Stimulated activated CD4-positive, alpha-beta T cell treated with anti-CD3 and anti-CD28 coated beads, Interleukin-4, amount 100 ng/mL, for 4 hours (primary cell): Measurements from ENCODE around the gene RBMS3.

Experiments used
- DNase-seq, 2 experiments: peaks; one replicate each; pipeline ENCODE4 v3.0.0-alpha.2; 2020

RBMS3 gene

GRCh38 chr3:29922992-29923746, 642.3 kb downstream of the RBMS3 start:
- no peak for DNase-seq

DNA sequence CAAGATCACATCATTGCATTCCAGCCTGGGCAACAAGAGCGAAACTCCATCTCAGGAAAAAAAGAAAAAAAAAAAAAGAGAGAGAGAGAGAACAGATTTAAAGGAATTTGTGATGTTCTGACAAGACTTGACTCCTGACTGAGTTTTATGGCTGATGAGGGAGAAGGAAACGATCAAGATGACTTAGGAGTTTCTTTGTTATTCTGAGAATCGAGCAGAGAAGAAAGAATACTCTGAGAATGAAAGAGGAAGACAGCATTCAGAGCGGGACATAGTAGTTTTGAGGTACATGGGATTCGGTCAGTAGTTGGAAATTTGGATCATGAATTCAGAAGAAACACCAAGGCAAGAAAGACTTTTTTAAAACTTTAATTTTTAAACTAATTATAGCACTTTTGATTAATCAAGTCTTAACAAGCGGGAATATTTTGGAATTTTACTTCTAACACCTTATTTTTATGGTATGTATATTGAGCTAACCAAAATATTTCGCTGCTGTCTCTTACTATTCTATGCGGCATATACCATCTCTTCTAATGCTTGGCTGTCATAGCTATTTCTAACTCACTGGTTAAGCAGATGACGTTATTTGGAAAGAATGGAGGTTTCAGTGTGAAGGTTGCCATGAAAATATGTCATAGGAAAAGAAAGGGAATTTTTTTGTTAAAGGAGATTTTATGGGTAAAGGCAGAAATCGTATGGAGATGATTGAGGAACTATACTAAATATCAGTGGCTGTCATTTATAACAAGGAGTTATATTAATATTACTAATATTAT, 644.1 kb downstream of the RBMS3 start:
- DNase-seq, result no peak

DNA sequence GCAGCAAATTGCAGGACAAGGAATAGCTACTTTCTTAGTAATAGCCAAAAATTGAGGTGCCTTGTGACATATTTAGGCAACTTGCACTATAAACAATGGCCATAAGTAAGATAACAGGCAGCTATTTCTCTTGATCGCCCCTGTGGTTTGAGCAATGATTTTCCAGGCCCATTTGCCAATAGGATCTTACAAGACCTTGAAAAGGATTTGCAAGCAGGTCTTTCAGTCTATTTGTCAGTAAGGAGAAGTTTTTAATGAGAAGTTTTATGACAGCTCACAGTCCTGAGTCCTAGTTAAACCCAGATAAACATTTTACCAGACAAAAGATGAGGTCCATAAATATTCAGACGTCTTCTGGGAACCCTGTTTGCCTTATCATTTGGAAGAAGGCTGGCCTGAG, 645.5 kb downstream of the RBMS3 start:
- no peak for DNase-seq

GRCh38 chr3:29932696-29933325, 651.9 kb downstream of the RBMS3 start:
- DNase-seq, result no peak

DNA sequence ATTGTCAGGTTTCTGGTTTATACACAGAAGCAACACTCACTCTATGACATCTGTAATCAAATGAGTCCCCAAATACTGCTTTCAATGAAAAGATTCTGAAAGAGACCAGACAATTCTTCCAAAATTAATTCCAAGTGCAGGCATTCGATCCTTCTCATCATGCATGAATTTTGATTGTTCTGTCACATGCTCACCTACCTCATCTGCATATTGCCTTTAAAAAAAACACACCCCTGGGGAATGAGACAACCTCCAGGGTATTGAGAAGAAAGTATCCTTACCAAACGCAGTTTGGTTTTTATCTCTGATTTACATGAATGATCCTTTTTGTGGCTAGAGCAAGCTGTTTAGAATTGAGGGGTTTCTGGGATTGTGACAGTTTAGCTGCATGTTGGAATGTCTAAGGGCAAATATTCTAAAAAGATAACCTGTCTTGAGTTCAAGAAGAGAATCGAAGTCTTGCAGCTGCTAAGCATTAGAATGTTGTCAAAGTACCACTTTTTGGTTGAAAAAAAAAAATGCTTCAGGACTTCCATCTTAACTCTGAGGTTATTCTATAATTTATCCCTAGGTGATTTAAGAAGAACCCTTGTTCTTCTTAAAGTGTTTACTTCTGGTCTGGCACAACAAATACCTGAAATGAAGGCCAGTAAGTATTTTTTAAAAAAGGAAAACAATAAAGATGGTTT, 653.1 kb downstream of the RBMS3 start:
- no peak for DNase-seq

DNA sequence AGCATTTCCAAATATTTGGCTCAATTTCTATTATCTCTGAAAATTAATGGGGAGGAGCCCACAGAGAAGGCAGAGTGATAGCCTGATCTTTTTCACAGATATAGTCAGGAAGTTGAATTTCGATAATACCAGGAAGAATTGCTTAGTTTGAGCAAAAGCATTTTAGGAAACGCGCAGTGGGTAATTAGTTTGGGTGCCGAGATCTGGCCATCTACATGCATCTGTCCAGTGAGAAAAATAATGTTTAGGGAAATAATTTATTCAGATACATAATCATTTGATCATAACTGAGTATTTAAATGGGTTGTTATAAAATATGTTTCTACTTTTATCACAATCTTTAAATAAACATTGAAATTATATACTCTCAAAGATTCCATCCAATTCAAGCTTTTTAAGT, 653.9 kb downstream of the RBMS3 start:
- no peak for DNase-seq

DNA sequence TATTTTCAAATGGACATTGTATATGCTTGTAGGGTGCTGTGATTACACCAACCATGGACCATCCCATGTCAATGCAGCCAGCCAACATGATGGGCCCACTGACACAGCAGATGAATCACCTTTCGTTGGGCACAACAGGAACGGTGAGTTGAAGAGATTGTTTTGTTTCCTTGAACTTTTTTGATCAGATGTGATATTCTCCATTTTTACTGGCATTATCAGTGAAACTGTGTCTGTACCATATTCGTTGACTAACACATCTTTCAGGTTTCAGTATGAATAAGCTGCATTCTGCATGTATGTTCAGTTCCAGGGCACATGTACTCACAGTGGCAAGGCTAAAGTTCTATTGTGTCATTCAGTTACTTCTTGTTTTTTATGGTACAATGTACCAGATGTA, 655.2 kb downstream of the RBMS3 start:
- no peak for DNase-seq

- no peak for DNase-seq
Observed at GRCh38 chr3:29936766-29937165, 655.9 kb downstream of the RBMS3 start.

DNA sequence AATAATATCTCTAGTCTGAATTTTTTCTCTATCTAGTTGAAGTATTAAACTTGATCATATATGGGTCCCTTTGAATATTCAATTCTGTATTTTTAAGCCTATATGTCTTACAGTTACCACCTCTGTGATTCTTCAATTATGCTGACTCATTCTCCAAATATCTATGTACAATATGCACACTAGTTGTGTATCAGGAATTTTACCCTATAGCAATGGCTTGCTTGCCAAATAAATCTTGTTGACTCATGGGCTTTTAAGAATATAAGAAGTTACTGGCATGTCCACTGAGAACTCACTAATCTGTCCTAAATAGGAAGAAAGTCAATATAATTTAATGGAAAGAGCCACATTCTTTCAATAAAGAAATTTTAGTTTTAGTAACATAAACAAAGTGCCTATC, 656.3 kb downstream of the RBMS3 start:
- DNase-seq, result no peak

GRCh38 chr3:29940759-29941323, 660.0 kb downstream of the RBMS3 start:
- DNase-seq, result no peak

DNA sequence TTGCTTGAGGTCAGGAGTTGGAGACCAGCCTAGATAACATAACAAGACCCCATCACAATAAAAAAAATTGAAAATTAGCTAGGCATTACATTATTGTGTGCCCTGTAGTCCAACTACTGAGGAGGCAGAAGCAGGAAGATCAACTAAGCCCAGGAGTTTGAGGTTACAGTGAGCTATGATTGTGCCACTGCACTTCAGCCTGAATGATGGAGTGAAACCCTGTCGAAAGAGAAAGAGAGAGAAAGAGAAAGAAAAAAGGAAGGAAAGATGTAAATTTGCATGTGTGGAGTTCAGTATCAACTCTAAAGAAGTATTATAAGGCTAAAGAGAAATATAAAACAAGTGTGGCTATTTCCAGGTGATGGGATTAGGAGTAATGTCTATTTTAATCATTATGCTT, 661.4 kb downstream of the RBMS3 start:
- no peak for DNase-seq

DNA sequence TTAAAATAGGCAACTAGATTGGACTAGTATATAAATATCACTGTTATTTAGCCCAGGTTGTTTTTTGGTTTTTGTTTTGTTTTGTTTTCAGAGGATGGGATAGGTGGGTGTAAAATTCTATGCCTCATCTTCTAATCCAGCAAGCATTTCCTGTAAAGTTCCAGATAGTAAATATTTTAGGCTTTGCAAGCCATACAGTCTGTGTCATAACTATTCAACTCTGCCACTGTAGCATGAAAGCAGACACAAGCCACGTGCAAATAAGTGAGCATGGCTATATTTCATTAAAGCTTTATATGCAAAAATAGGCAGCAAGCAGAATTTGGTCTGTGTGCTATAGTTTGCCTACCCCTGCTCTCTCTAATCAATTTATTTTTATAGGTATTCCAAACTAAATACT, 668.3 kb downstream of the RBMS3 start:
- no peak for DNase-seq

DNA sequence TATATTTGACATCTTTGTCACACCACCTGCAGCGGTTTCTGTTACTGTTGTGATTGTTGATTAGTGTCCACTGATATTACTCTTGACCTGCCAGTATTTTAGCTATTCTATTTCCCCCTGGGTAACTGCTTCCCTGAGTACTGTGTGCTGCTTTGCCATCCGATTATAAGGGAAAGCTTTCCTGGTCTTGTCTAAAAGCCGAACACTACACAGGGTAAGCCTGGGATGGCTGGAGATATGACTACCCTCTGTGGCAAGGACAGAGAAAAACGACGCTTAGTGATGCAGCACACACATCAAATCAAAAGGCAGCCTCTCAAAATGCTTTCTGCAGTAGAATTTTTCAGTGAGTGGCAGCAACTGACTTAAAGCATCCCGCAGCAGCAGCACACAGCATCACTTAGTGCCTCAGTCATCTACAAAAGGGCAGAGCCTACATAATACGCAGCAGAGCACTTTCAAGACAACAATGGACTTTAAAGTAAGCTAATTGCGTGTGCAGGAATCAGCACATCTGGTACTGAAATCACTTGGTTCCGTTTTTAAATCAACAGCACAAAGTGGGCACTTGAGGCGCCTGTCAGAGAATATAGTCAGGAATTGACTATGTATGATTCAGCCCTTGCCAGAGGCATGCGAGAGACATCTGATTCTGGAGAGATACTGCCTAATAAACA, 669.2 kb downstream of the RBMS3 start:
- no peak for DNase-seq

- no peak for DNase-seq
Observed at GRCh38 chr3:29952431-29952830, 671.6 kb downstream of the RBMS3 start.

GRCh38 chr3:29955413-29955812, 674.5 kb downstream of the RBMS3 start:
- no peak for DNase-seq

GRCh38 chr3:29958816-29959215, 677.9 kb downstream of the RBMS3 start:
- DNase-seq, result no peak

GRCh38 chr3:29971895-29972294, 691.0 kb downstream of the RBMS3 start:
- no peak for DNase-seq

GRCh38 chr3:29972320-29972993, 691.6 kb downstream of the RBMS3 start:
- no peak for DNase-seq

- DNase-seq, result no peak
Observed at GRCh38 chr3:29973763-29974162, 692.9 kb downstream of the RBMS3 start.

DNA sequence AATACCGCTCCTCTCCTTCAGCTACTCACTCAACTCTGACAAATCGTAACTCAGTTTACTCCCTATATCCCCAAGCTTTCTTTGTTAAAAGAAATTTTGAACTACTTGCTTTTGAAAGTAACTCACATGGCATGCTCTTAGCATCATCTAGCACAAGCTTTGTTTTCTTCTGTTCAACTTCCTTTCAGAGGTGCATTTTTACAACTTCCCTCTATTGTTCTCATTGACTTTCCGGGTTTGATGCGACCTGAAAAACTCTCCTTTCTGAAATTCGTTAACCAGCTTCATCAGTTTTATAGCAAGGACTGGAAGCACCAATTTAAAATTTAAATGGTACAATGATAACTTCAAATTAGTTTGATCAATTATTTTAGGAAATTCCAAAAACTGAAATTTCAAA, 696.0 kb downstream of the RBMS3 start:
- no peak for DNase-seq

- no peak for DNase-seq
Observed at GRCh38 chr3:29977360-29977759, 696.5 kb downstream of the RBMS3 start.

- no peak for DNase-seq
Observed at GRCh38 chr3:29978036-29978435, 697.2 kb downstream of the RBMS3 start.
